ENCODE data around the gene BMP7. TPM values are rescaled to one million over a fixed set of nuclear protein-coding genes. Genes with fewer than 3 reads are reported as not detected.

Gene BMP7
- total RNA-seq, 1 donor from 2014 or later, result 23.0 TPM

- no peaks in the 10 kb centered on the region for H3K27me3 Mint-ChIP-seq (ENCODE audit: low read depth)
- peaks cover 8% of the 10 kb centered on the region for H3K36me3 Mint-ChIP-seq
- H3K4me1 Mint-ChIP-seq, result peaks cover 25% of the 10 kb centered on the region
- TF ChIP-seq CTCF (IDR thresholded peaks at IDR 0.05; ENCODE audit: unreplicated experiment), result no peak
- H3K4me3 Mint-ChIP-seq, result no peak overlapping the region
- H3K27ac Mint-ChIP-seq, result no peak overlapping the region
- no peak for DNase-seq (ENCODE audit: low spot score in 2 of 2, unreplicated experiment in 2 of 2)
- H3K9me3 Mint-ChIP-seq, result no peaks in the 10 kb centered on the region
Measured at GRCh38 chr20:57225830-57226229, 40.6 kb downstream of the BMP7 start.

- H3K9me3 Mint-ChIP-seq, result no peaks in the 10 kb centered on the region
- peaks cover 8% of the 10 kb centered on the region for H3K36me3 Mint-ChIP-seq
- H3K4me1 Mint-ChIP-seq, result peaks cover 25% of the 10 kb centered on the region
- H3K27me3 Mint-ChIP-seq (ENCODE audit: low read depth), result no peaks in the 10 kb centered on the region
- TF ChIP-seq CTCF (IDR thresholded peaks at IDR 0.05; ENCODE audit: unreplicated experiment), result no peak
- H3K4me3 Mint-ChIP-seq, result no peak overlapping the region
- DNase-seq (ENCODE audit: low spot score in 2 of 2, unreplicated experiment in 2 of 2), result no peak
- peak overlapping the region; percentile 72 for H3K27ac Mint-ChIP-seq
Measured at GRCh38 chr20:57225197-57225733, 41.2 kb downstream of the BMP7 start.

GRCh38 chr20:57224641-57225138 lies 41.8 kb downstream of the BMP7 start:
- peaks cover 8% of the 10 kb centered on the region for H3K36me3 Mint-ChIP-seq
- H3K9me3 Mint-ChIP-seq, result no peaks in the 10 kb centered on the region
- no peak for TF ChIP-seq CTCF (IDR thresholded peaks at IDR 0.05; ENCODE audit: unreplicated experiment)
- DNase-seq (ENCODE audit: low spot score in 2 of 2, unreplicated experiment in 2 of 2), result peak in 1 of 2 experiments; percentile 47
- H3K4me3 Mint-ChIP-seq, result no peak overlapping the region
- no peaks in the 10 kb centered on the region for H3K27me3 Mint-ChIP-seq (ENCODE audit: low read depth)
- H3K4me1 Mint-ChIP-seq, result peaks cover 22% of the 10 kb centered on the region
- H3K27ac Mint-ChIP-seq, result peak overlapping the region; percentile 72

GRCh38 chr20:57223648-57224489 lies 42.6 kb downstream of the BMP7 start:
- H3K9me3 Mint-ChIP-seq, result no peaks in the 10 kb centered on the region
- H3K27ac Mint-ChIP-seq, result peak overlapping the region; percentile 82
- peaks cover 16% of the 10 kb centered on the region for H3K4me1 Mint-ChIP-seq
- no peak for DNase-seq (ENCODE audit: low spot score in 2 of 2, unreplicated experiment in 2 of 2)
- H3K27me3 Mint-ChIP-seq (ENCODE audit: low read depth), result no peaks in the 10 kb centered on the region
- TF ChIP-seq CTCF (IDR thresholded peaks at IDR 0.05; ENCODE audit: unreplicated experiment), result no peak
- H3K4me3 Mint-ChIP-seq, result no peak overlapping the region
- peaks cover 8% of the 10 kb centered on the region for H3K36me3 Mint-ChIP-seq

- Mint-ChIP-seq H3K4me1 (peaks cover 16% of the 10 kb centered on the region), H3K27ac (no peak overlapping the region), H3K36me3 (peaks cover 2% of the 10 kb centered on the region), H3K9me3 (no peaks in the 10 kb centered on the region), H3K27me3 (ENCODE audit: low read depth) (no peaks in the 10 kb centered on the region), H3K4me3 (no peak overlapping the region)
- no peak for DNase-seq (ENCODE audit: low spot score in 2 of 2, unreplicated experiment in 2 of 2)
- TF ChIP-seq CTCF (IDR thresholded peaks at IDR 0.05; ENCODE audit: unreplicated experiment), result no peak
Measured at GRCh38 chr20:57222631-57222950, 43.9 kb downstream of the BMP7 start.
